Body of pancreas (tissue), 4 donors: Measurements from ENCODE around the gene ACP7.

Source experiments
- POLR2A ChIP-seq, 3 donors: fragments of 450-650 bp; IDR thresholded peaks; one replicate each; pipeline ENCODE4 v1.6.1; 2016; ENCODE audit warnings: antibody characterized with exemption in 3 of 3, mild to moderate bottlenecking in 2 of 3
- TF ChIP-seq, protein P1 (sequence below), 7 experiments: fragments of 450-650 bp in 4 of 7; fragments of 200-600 bp in 3 of 7; sonication (generic) in 3 of 7; IDR thresholded peaks; one replicate each; pipeline ENCODE4 v1.5.1; 2016 to 2019; ENCODE audit warnings: antibody characterized with exemption in 7 of 7

DNA sequence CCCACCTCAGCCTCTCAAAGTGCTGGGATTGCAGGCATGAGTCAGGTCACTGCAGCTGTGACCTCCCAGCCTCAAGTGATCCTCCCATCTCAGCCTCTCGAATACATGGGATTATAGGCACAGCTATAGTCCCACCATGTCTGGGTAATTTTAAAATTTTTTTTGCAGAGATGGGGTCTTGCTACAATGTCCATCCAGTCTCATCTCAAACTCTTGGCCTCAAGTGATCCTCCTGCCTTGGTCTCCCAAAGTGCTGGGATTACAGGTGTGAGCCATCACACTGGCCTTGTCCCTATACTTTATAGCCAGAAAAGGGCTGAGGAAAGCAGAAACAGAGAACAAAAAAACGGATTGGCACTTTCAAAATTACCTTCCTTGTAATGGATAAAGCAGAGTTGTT lies 47.0 kb upstream of the ACP7 start:
- TF ChIP-seq, protein P1, sequence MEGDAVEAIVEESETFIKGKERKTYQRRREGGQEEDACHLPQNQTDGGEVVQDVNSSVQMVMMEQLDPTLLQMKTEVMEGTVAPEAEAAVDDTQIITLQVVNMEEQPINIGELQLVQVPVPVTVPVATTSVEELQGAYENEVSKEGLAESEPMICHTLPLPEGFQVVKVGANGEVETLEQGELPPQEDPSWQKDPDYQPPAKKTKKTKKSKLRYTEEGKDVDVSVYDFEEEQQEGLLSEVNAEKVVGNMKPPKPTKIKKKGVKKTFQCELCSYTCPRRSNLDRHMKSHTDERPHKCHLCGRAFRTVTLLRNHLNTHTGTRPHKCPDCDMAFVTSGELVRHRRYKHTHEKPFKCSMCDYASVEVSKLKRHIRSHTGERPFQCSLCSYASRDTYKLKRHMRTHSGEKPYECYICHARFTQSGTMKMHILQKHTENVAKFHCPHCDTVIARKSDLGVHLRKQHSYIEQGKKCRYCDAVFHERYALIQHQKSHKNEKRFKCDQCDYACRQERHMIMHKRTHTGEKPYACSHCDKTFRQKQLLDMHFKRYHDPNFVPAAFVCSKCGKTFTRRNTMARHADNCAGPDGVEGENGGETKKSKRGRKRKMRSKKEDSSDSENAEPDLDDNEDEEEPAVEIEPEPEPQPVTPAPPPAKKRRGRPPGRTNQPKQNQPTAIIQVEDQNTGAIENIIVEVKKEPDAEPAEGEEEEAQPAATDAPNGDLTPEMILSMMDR (IDR thresholded peaks at IDR 0.05): no peak
- TF ChIP-seq POLR2A (IDR thresholded peaks at IDR 0.05): no peak
